AG04449 (cell line): ENCODE results near the gene MS4A2.
"Not testable (repeated sequence)": the region's sequence is repeated elsewhere in the genome, so short reads cannot be mapped to it uniquely, and the experiment has no call there.

Experiments
- CTCF ChIA-PET: fragments of 350-600 bp; formaldehyde crosslinking; extraction: SDS; loops from one replicate; lab custom pipeline; 2021; ENCODE audit warnings: antibody characterized with exemption; lab: Yijun Ruan, JAX
- POLR2A ChIA-PET: fragments of 400-600, 350-600 bp; formaldehyde crosslinking; extraction: SDS; loops from one replicate; lab custom pipeline; 2020; ENCODE audit warnings: antibody characterized with exemption, inconsistent platforms; lab: Yijun Ruan, JAX
- DNase-seq: peaks from one replicate; pipeline ENCODE4 v3.0.0-alpha.2; 2010; ENCODE audit warnings: low read depth, low spot score
- H3K4me3 ChIP-seq: 2 replicates; pipeline ENCODE4 v1.5.1; 2011; ENCODE audit warnings: low read depth, mild to moderate bottlenecking, control low read depth, low read length
- TF ChIP-seq, protein P1 (sequence below): IDR thresholded peaks from one replicate; pipeline ENCODE4 v1.5.1; 2011; ENCODE audit warnings: mild to moderate bottlenecking, moderate library complexity, low read length, control low read depth, inconsistent platforms; ENCODE audit not compliant: insufficient read depth; ENCODE audit errors: missing control alignments

Gene MS4A2

DNA sequence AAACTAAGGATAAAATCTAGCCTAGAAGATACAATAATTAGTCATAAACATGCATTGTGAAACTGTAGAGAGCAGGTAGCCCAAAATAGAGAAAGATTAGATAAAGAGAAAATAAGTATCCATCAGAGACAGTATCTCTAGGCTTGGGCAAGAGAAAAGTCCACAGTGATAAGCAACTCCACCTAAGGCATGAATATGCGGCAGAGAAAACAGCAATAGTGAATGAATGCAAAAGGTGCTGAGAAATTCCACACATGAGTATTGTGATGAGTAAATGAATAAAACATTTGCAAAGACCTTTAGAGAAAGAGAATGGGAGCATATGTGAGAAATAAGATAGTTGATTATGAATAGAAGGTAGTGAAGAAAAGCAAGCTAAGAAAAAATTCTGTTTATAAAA lies 8.7 kb downstream of the MS4A2 start:
- TF ChIP-seq, protein P1, sequence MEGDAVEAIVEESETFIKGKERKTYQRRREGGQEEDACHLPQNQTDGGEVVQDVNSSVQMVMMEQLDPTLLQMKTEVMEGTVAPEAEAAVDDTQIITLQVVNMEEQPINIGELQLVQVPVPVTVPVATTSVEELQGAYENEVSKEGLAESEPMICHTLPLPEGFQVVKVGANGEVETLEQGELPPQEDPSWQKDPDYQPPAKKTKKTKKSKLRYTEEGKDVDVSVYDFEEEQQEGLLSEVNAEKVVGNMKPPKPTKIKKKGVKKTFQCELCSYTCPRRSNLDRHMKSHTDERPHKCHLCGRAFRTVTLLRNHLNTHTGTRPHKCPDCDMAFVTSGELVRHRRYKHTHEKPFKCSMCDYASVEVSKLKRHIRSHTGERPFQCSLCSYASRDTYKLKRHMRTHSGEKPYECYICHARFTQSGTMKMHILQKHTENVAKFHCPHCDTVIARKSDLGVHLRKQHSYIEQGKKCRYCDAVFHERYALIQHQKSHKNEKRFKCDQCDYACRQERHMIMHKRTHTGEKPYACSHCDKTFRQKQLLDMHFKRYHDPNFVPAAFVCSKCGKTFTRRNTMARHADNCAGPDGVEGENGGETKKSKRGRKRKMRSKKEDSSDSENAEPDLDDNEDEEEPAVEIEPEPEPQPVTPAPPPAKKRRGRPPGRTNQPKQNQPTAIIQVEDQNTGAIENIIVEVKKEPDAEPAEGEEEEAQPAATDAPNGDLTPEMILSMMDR = no peak
- no peak for DNase-seq
- ChIA-PET POLR2A (no interaction called here), CTCF (no interaction called here)
- H3K4me3 ChIP-seq = no peak overlapping the region

DNA sequence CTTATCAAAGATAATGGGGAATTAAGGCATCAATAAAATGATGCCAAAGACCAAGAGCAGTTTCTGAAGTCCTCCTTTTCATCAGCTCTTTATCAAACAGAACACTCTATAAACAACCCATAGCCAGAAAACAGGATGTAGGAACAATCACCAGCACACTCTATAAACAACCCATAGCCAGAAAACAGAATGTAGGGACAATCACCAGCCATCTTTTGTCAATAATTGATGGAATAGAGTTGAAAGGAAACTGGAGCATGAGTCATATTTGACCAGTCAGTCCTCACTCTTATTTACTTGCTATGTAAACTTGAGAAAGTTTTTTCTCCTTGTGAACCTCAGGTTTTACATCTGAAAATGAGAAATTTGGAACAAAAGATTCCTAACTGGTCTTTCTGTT lies 10.0 kb downstream of the MS4A2 start:
- DNase-seq = no peak
- ChIA-PET CTCF (no interaction called here), POLR2A (no interaction called here)
- TF ChIP-seq, protein P1 = no peak
- H3K4me3 ChIP-seq = no peak overlapping the region

DNA sequence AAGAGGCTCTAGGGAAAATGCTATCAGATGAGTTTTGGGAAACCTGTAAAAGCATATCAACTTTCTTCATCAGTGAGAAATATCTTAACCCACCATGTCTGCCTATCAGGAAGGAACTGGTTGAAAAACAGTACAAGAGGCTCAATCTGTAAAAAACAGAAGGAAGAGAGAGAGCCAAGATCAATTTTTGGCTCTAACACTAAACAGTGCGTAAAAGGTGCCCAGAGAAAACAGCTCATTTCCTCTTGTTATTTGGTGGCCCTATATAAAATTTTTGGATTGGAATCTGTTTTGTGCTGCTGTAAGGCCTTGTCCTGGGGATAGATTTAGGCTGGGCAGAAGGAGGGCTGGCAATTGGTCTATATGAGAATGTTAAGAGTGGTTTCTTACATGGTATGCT lies 12.1 kb downstream of the MS4A2 start:
- no peak for DNase-seq
- ChIA-PET POLR2A (no interaction called here), CTCF (no interaction called here)
- H3K4me3 ChIP-seq = no peak overlapping the region
- TF ChIP-seq, protein P1 = no peak

DNA sequence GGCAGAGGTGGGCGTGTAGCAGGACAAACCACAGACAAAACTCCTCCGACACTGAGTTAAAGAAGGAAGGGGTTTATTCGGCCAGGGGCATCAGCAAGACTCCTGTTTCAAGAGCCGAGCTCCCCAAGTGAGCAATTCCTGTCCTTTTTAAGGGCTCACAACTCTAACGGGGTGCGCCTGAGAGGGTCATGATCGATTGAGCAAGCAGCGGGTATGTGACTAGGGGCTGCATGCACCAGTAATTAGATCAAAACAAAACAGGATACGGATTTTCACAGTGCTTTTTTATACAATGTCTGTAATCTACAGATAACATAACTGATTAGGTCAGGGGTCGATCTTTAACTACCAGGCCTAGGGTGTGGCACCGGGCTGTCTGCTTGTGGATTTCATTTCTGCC lies 12.9 kb downstream of the MS4A2 start:
- POLR2A ChIA-PET, H3K4me3 ChIP-seq, CTCF ChIA-PET, DNase-seq: not testable (repeated sequence)

DNA sequence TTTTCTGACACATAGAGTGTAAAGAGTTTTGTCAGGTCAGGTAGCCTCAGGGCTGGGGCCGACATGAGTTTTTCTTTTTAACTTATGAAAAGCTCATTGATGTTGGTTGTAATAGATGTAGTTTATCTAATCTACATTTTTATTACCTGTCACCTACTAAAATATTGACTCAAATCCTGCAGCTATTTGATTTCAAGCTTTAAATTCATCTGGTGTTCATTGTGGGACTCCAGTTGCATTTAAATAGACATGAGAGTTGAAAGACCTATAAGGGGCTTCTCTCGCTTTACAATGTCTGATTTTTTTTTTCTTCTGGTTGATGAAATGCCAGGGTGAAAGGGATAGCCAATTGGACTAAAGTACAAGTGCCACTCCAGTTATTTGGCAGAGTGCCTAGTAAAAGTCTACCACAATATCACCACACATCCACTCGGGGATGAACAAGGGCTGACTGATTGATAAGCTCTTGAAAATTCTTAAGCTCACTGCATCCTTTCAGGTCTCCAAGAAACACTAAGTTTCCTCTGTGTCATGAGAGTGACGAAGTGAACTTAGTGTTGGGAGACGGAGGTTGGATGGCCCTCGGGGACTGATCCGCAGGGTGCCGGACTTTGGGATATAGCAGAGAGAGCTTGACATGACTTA lies 16.1 kb downstream of the MS4A2 start:
- DNase-seq, H3K4me3 ChIP-seq, CTCF ChIA-PET, POLR2A ChIA-PET: not testable (repeated sequence)

DNA sequence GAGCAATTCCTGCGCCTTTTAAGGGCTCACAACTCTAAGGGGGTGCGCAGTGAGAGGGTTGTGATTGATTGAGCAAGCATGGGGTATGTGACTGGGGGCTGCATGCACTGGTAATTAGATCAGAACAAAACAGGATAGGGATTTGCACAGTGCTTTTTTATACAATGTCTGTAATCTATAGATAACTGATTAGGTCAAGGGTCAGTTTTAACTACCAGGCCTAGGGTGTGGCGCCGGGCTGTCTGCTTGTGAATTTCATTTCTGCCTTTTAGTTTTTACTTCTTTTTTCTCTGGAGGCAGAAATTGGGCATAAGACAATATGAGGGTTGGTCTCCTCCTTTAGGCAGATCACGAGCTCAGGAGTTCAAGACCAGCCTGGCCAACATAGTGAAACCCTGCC lies 20.2 kb downstream of the MS4A2 start:
- H3K4me3 ChIP-seq, CTCF ChIA-PET, POLR2A ChIA-PET, DNase-seq: not testable (repeated sequence)

DNA sequence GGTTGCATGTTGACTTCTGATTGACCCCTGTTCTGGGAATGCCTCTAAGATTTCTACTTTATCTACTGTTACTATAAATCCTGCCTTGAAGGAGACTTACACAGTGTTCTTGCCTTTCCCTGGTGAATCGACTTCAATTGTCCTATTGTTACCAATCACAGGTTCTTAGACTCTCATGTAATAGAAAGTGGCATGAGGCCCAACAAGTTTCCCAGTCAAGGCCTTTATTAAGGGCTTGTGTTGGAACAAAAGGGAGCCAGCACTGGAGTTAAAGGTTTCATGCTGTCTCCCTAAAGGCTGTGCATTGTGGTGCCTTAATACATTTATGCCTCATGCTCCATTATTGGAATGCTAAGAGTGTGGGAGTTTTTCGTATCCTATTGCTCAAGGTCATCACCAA lies 23.3 kb downstream of the MS4A2 start:
- TF ChIP-seq, protein P1 = no peak
- no peak for DNase-seq
- ChIA-PET POLR2A (no interaction called here), CTCF (interaction anchor here (0.5 kb wide), 1 partner anchor 574 kb away, joined by 3 read pairs; no protein-coding TSS in a partner anchor)
- H3K4me3 ChIP-seq = no peak overlapping the region

DNA sequence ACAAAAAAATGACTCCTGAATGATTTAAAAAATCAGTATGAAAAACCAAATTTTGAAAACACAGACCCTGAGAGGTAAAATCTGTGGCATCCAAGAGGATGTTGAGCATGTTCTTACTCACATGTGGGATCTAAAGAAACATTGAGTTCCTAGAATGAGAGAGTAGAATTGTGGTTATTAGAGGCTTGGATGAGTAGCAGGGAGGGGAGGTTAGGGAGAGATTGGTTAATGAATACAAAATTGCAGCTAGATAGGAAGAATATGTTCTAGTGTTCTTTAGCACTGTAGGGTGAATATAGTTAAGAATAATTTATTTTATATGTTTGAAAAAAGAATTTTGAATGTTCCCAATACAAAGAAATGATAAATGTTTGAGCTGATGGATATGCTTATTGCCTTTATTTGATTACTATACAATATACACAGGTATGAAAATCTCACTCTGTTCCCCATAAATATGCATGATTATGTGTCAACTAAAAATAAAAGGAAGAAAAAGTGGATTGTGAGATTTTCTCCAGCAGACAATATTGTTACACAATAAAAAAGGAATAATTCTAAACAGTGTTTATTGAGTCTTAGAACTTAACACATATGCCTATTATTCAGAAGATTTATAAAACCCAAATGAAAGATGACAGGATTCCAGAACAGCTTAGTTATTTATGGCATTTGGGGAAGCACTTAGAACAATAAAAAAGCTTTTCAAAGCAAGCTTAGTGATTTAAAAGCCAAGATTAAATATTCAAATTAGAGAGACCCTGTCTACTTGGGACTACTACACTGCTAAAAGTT lies 28.7 kb downstream of the MS4A2 start:
- TF ChIP-seq, protein P1 = no peak

More for the DNA sequence above, 28.7 kb downstream of the MS4A2 start:
- no peak overlapping the region for H3K4me3 ChIP-seq
- no peak for DNase-seq
- ChIA-PET CTCF (no interaction called here), POLR2A (no interaction called here)
